Measurements from ENCODE around the gene REEP5.

Gene REEP5

DNA sequence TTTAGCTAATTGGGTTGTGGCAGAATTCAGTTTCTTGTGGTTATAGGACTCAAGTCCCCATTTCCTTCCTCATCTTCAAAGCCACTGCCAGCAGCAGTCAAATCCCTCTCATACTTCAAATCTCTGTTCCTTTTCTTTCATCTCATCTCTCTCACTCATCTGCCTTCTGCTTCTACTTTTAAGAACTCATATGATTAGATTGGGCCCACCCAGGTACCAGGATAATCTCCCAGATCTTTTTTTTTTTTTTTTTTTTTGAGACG lies 8.0 kb upstream of the REEP5 start:
- TF ChIP-seq, protein P1, sequence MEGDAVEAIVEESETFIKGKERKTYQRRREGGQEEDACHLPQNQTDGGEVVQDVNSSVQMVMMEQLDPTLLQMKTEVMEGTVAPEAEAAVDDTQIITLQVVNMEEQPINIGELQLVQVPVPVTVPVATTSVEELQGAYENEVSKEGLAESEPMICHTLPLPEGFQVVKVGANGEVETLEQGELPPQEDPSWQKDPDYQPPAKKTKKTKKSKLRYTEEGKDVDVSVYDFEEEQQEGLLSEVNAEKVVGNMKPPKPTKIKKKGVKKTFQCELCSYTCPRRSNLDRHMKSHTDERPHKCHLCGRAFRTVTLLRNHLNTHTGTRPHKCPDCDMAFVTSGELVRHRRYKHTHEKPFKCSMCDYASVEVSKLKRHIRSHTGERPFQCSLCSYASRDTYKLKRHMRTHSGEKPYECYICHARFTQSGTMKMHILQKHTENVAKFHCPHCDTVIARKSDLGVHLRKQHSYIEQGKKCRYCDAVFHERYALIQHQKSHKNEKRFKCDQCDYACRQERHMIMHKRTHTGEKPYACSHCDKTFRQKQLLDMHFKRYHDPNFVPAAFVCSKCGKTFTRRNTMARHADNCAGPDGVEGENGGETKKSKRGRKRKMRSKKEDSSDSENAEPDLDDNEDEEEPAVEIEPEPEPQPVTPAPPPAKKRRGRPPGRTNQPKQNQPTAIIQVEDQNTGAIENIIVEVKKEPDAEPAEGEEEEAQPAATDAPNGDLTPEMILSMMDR (IDR thresholded peaks at IDR 0.05; ENCODE audit: extremely low read depth, missing control alignments): no peak
- peak; percentile 49 for DNase-seq (ENCODE audit: low spot score)

DNA sequence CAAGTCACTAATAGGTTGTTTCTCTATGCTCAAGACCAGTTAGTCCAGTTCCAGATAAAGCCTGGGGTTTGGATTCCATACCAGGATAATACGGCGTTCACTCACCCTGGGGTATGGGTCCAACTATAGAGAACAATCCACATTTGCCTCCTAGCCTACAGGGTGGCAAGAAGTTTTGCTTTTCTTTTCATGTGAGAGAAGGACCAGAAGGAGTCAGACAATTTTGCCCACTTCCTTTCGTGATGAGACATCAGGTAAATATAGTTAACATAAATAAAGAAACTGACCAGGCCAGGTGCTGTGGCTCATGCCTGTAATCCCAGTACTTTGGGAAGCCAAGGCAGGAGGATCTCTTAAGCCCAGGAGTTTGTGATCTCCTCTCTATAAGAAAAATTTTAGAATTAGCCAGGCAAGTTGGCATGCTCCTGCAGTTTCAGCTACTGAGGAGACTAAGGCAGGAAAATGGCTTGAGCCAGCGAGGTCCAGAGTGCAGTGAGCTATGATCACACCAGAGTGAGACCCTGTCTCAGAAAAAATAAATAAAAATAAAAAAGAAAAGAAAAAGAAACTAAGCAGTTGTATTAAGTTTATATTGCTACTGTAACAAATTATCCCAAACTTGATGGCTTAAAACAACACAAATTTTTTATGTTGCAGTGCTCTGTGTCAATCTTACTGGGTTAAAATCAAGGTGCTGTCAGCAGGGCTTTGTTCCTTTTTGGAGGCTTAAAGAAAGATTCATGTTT lies 7.5 kb upstream of the REEP5 start:
- no peak for DNase-seq (ENCODE audit: low spot score)
- TF ChIP-seq, protein P1 (IDR thresholded peaks at IDR 0.05; ENCODE audit: extremely low read depth, missing control alignments): no peak

DNA sequence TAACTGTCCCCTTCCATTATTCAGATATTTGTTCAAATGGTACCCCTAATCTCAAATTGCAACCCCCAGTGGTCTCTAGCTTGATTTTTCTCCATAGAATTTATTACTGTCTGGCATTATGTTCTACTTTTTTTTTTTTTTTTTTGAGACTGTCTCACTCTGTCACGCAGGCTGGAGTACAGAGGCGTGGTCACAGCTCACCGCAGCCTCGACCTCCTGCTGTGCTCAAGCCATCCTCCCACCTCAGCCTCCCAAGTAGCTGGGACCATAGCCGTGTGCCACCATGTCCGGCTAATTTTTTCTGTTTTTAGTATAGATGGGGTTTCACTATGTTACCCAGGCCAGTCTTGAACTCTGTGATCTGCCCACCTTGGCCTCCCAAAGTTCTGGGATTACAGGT lies 2.0 kb upstream of the REEP5 start:
- no peak for DNase-seq (ENCODE audit: low spot score)
- TF ChIP-seq, protein P1 (IDR thresholded peaks at IDR 0.05; ENCODE audit: extremely low read depth, missing control alignments): no peak

DNA sequence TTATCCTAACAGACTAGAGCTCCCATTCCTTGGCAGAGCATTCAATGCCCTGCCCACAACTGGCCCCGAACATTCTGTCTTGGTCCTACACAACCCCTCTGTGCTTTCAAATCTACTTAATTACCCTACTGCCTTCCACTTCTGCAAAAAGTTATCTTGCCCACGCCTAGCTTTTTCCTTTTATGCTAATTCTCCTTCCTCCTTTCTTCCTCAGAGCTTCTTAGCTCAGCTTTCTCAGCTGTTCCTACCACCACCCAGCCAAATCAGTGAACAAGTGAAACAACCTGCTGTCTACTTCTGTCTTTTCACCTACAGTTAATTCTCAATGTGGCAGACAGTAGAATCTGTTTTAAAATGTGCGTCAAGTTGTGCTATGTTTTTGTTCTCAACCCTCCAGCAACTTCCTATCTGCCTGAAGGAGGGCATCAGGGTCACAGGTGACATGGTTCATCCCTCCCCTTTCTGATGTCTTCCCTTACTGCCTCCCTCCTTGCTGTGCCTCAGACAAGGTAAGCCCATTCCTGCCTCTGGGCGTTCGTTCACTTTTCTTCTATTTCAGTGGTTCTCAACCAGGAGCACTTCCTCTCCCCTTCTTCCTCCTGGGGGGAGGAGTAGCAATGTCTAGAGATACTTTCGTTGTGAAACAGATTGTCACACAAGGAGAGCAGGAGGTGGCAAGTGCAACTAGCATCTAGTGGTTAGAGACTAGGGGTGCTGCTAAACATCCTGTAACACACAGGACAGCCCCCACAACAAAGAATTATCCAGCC lies 1.3 kb upstream of the REEP5 start:
- peak; percentile 44 for DNase-seq (ENCODE audit: low spot score)
- TF ChIP-seq, protein P1 (IDR thresholded peaks at IDR 0.05; ENCODE audit: extremely low read depth, missing control alignments): no peak

DNA sequence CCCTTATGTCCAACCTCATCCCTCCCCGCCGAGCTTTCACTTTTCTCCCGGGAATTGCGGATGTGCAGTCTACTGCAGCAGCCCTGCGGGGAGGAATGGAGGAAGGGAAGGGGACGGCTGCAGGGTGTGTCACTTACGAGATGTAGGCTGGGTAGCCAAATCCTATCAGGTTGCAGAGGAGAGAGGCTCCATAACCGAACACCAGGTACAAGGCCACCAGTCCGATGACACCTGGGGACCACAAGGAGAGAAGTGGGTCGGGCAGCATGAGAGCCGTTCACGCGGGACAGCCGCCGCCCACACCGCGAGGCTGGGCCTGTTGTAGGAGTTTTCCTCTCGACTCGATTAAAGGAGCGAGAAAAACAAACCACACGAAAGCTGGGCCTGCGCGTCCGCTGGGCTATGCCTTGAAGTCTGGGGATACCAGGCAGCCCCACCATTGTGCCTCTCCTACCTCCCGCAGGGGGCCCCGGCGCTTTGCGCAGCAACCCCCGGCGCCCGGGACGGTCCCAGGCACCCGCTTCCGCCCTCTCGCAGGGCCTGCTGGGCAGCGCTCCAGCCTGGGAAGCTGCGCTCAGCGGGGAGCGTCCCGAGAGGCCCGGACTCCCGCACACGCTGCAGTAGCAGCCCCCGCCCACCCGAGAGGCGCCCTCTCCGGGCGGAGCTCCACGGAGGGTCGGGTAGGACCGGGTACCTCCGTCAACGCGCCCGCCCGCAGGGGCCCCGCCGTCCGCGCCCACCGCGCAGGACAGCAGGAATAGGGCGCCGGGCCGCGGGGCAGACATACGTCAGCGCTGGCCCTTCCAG lies 798 bp downstream of the REEP5 start:
- TF ChIP-seq, protein P1 (IDR thresholded peaks at IDR 0.05; ENCODE audit: extremely low read depth, missing control alignments): no peak
- peak; percentile 77 for DNase-seq (ENCODE audit: low spot score)

DNA sequence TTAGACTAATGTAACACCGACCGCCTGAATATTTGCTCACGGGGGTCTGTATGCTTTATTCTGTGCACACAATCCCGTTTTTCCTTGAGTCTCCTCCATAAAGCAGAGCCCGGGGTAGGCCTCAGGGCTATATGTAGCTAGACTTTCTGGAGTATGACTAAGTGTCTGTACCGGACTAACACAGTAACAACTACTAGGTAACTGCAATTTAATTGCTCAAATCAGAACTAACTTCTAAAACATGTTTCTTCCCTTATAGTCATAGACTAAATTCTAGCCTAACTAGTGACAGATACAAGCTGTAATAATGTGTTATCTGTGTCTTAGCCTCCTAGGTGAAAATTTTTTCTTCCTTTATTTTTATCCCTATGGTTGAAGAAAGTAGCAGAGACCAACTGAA lies 2.1 kb downstream of the REEP5 start:
- DNase-seq (ENCODE audit: low spot score): no peak
- TF ChIP-seq, protein P1 (IDR thresholded peaks at IDR 0.05; ENCODE audit: extremely low read depth, missing control alignments): no peak

DNA sequence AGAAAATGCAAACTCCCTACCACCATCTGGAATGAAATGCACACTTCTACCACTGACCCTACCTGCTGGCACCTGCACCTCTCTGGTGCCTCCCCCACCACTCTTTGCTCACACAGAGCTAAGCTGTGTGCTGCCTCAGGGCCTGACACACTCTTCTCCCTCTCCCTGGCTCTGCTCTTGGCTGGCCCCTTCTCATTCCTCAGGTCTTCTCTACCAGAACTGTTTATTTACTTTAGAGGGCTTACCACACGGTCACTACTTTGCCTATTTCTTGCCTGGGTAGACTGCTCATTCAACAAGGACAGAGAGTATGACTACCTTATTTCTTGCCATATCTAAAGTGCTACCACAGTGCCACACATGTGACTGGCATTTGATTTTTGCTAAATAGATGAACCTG lies 3.3 kb downstream of the REEP5 start:
- TF ChIP-seq, protein P1 (IDR thresholded peaks at IDR 0.05; ENCODE audit: extremely low read depth, missing control alignments): no peak
- DNase-seq (ENCODE audit: low spot score): no peak
